HL-60 (cell line): Measurements from ENCODE around the gene GRK5.

Experiments
- DNase-seq, 2 experiments: peaks; one replicate each; pipeline ENCODE4 v3.0.0-alpha.2; 2010 to 2020; ENCODE audit warnings: low read depth in 1 of 2, low spot score in 1 of 2
- H3K27ac ChIP-seq: fragments of 250-450 bp; sonication (Bioruptor Pico); replicated peaks from 2 replicates; pipeline ENCODE4 v1.5.1; 2020; ENCODE audit warnings: mild to moderate bottlenecking, moderate library complexity
- H3K27me3 ChIP-seq: fragments of 250-450 bp; sonication (Bioruptor Pico); 2 replicates; pipeline ENCODE4 v1.5.1; 2021; ENCODE audit warnings: mild to moderate bottlenecking, moderate library complexity; ENCODE audit not compliant: insufficient read depth, poor library complexity, severe bottlenecking
- H3K4me3 ChIP-seq: replicated peaks from 2 replicates; pipeline ENCODE4 v1.5.1; 2011; ENCODE audit warnings: mild to moderate bottlenecking, control low read depth, low read length; ENCODE audit not compliant: insufficient read depth
- CTCF ChIP-seq: IDR thresholded peaks from one replicate; pipeline ENCODE4 v1.5.1; 2011; ENCODE audit warnings: low read length, control low read depth, inconsistent platforms; ENCODE audit not compliant: insufficient read depth
- GABPA ChIP-seq: IDR thresholded peaks from 2 replicates; pipeline ENCODE4 v1.6.1; 2012; ENCODE audit warnings: low read depth
- POLR2AphosphoS5 ChIP-seq: IDR thresholded peaks from 2 replicates; pipeline ENCODE4 v1.6.1; 2012; ENCODE audit warnings: low read depth
- REST ChIP-seq: IDR thresholded peaks from 2 replicates; pipeline ENCODE4 v1.6.1; 2012; ENCODE audit warnings: low read depth; ENCODE audit not compliant: insufficient replicate concordance
- SPI1 ChIP-seq: IDR thresholded peaks from 2 replicates; pipeline ENCODE4 v1.6.1; 2012; ENCODE audit warnings: low read depth, mild to moderate bottlenecking, borderline replicate concordance

The GRK5 gene

GRCh38 chr10:119308551-119309422, 101.4 kb downstream of the GRK5 start:
- Histone ChIP-seq H3K27me3 (peaks cover 15% of the 10 kb centered on the region), H3K27ac (no peak overlapping the region), H3K4me3 (no peak overlapping the region)
- no peak for TF ChIP-seq GABPA
- TF ChIP-seq REST, result no peak
- no peak for TF ChIP-seq CTCF
- TF ChIP-seq SPI1, result no peak
- TF ChIP-seq POLR2AphosphoS5, result no peak
- DNase-seq, result no peak

GRCh38 chr10:119309423-119309770, 102.0 kb downstream of the GRK5 start:
- Histone ChIP-seq H3K4me3 (no peak overlapping the region), H3K27ac (no peak overlapping the region), H3K27me3 (peaks cover 15% of the 10 kb centered on the region)
- no peak for TF ChIP-seq REST
- TF ChIP-seq GABPA, result no peak
- no peak for TF ChIP-seq SPI1
- TF ChIP-seq CTCF, result no peak
- no peak for TF ChIP-seq POLR2AphosphoS5
- no peak for DNase-seq

- no peak overlapping the region for H3K27ac ChIP-seq
- H3K27me3 ChIP-seq, result peaks cover 19% of the 10 kb centered on the region
- TF ChIP-seq REST (no peak), GABPA (no peak), POLR2AphosphoS5 (no peak), CTCF (no peak), SPI1 (no peak)
- DNase-seq, result no peak
- H3K4me3 ChIP-seq, result no peak overlapping the region
These were observed 103.4 kb downstream of the GRK5 start for GRCh38 chr10:119310806-119311205.
